GM18861 (cell line): ENCODE measurements around the gene SRF.

Source experiments
- ATAC-seq: cut with Tn5 transposase; IDR thresholded peaks from one replicate; pipeline ENCODE4 v1.9.1; 2021; ENCODE audit not compliant: unreplicated experiment

Gene SRF

GRCh38 chr6:43181621-43181941 is 10.5 kb downstream of the SRF start:
- no peak for ATAC-seq

GRCh38 chr6:43181942-43182860 is 11.1 kb downstream of the SRF start, which contains the start of gene CUL9:
Gene CUL9, plus strand, starts transcription at chr6:43182196. Its CDS starts 2,115 bp downstream, at chr6:43184311.
- peak; percentile 80 for ATAC-seq

- no peak for ATAC-seq
These were observed 12.4 kb downstream of the SRF start for GRCh38 chr6:43183441-43183840.

GRCh38 chr6:43184268-43184985 is 13.4 kb downstream of the SRF start:
- no peak for ATAC-seq

- no peak for ATAC-seq
These were observed 14.4 kb downstream of the SRF start for GRCh38 chr6:43185391-43185985.

- ATAC-seq: no peak
These were observed 14.9 kb downstream of the SRF start for GRCh38 chr6:43186019-43186418.

- ATAC-seq: no peak
These were observed 15.6 kb downstream of the SRF start for GRCh38 chr6:43186706-43187105.

GRCh38 chr6:43187821-43188220 is 16.8 kb downstream of the SRF start:
- ATAC-seq: no peak

- ATAC-seq: no peak
These were observed 17.4 kb downstream of the SRF start for GRCh38 chr6:43188426-43188825.

- no peak for ATAC-seq
These were observed 18.8 kb downstream of the SRF start for GRCh38 chr6:43189776-43190304.

GRCh38 chr6:43192911-43193310 is 21.8 kb downstream of the SRF start:
- ATAC-seq: no peak

- ATAC-seq: no peak
These were observed 22.9 kb downstream of the SRF start for GRCh38 chr6:43193929-43194328.

- no peak for ATAC-seq
These were observed 25.3 kb downstream of the SRF start for GRCh38 chr6:43196337-43196736.

- no peak for ATAC-seq
These were observed 28.8 kb downstream of the SRF start for GRCh38 chr6:43199912-43200311.

GRCh38 chr6:43200541-43200940 is 29.5 kb downstream of the SRF start:
- no peak for ATAC-seq

GRCh38 chr6:43202451-43202850 is 31.4 kb downstream of the SRF start:
- no peak for ATAC-seq

- ATAC-seq: no peak
These were observed 32.1 kb downstream of the SRF start for GRCh38 chr6:43203029-43203717.

- no peak for ATAC-seq
These were observed 32.6 kb downstream of the SRF start for GRCh38 chr6:43203718-43204095.

- no peak for ATAC-seq
These were observed 33.4 kb downstream of the SRF start for GRCh38 chr6:43204271-43205105.

- ATAC-seq: no peak
These were observed 34.8 kb downstream of the SRF start for GRCh38 chr6:43205849-43206248.
